AG04450 (cell line): Measurements from ENCODE around the gene TRIL. TPM values are rescaled to one million over a fixed set of nuclear protein-coding genes. Genes with fewer than 3 reads are reported as not detected.

Source experiments
- CTCF ChIA-PET: fragments of 300-600, 350-600 bp; formaldehyde crosslinking; extraction: SDS; loops from one replicate; lab custom pipeline; 2022; ENCODE audit warnings: antibody characterized with exemption, inconsistent platforms; lab: Charles Lee
- POLR2A ChIA-PET: fragments of 350-600 bp; formaldehyde crosslinking; extraction: SDS; loops from one replicate; lab custom pipeline; 2021; ENCODE audit warnings: antibody characterized with exemption, inconsistent platforms; lab: Yijun Ruan, JAX
- DNase-seq: peaks from one replicate; pipeline ENCODE4 v3.0.0-alpha.2; 2011; ENCODE audit warnings: low read depth, low spot score
- H3K27ac ChIP-seq: one replicate; pipeline ENCODE4 v1.5.1; 2012; ENCODE audit warnings: low read depth, low read length, control low read depth
- H3K27me3 ChIP-seq: one replicate; pipeline ENCODE4 v1.6.0; 2012; ENCODE audit warnings: low read length; ENCODE audit not compliant: control insufficient read depth, insufficient read depth
- H3K4me3 ChIP-seq: 2 replicates; pipeline ENCODE4 v1.5.1; 2011; ENCODE audit warnings: mild to moderate bottlenecking, low read depth, low read length, control low read depth
- H3K9me3 ChIP-seq: 2 replicates; pipeline ENCODE4 v1.5.1; 2012; ENCODE audit warnings: low read length; ENCODE audit not compliant: control insufficient read depth, insufficient read depth
- CTCF ChIP-seq: IDR thresholded peaks from 2 replicates; pipeline ENCODE4 v1.5.1; 2011; ENCODE audit warnings: low read depth, low read length, control low read depth, inconsistent platforms
- polyA plus RNA-seq: library from polyadenylated mRNA; depleted of rRNA; stranded (reverse); fragments of >200 nt; gene quantifications from 2 replicates; pipeline ENCODE4 v1.2.3, GENCODE V29; 2011

Gene TRIL
- polyA plus RNA-seq, 1 experiment = 0.15 TPM

- H3K9me3 ChIP-seq = peaks cover 20% of the 10 kb centered on the region; the same call in 1 of the 2 replicates
- peak; percentile 58 for TF ChIP-seq CTCF
- CTCF ChIA-PET = interaction anchor here (0.6 to 3.1 kb wide), 22 partner anchors 12 to 395 kb away, joined by 3 to 18 read pairs (median 4); no protein-coding TSS in a partner anchor
- no peak for DNase-seq
- H3K4me3 ChIP-seq = peak overlapping the region; percentile 20; the same call in 1 of the 2 replicates
- peaks cover 55% of the 10 kb centered on the region for H3K27me3 ChIP-seq
- H3K27ac ChIP-seq = no peak overlapping the region
- POLR2A ChIA-PET = no interaction called here
Observed at GRCh38 chr7:28956608-28957063, 1.5 kb downstream of the TRIL start.

GRCh38 chr7:28955718-28956607 lies 2.2 kb downstream of the TRIL start:
- H3K9me3 ChIP-seq = peaks cover 20% of the 10 kb centered on the region; the same call in 1 of the 2 replicates
- peak; percentile 46 for TF ChIP-seq CTCF
- no peak overlapping the region for H3K27ac ChIP-seq
- ChIA-PET POLR2A (no interaction called here), CTCF (interaction anchor here (0.7 to 3.1 kb wide), 19 partner anchors 12 to 151 kb away, joined by 3 to 18 read pairs (median 4); no protein-coding TSS in a partner anchor)
- H3K27me3 ChIP-seq = peaks cover 58% of the 10 kb centered on the region
- peak overlapping the region; percentile 10; the same call in 1 of the 2 replicates for H3K4me3 ChIP-seq
- DNase-seq = no peak

GRCh38 chr7:28955356-28955717 lies 2.8 kb downstream of the TRIL start:
- H3K9me3 ChIP-seq = peaks cover 20% of the 10 kb centered on the region; the same call in 1 of the 2 replicates
- H3K4me3 ChIP-seq = no peak overlapping the region
- POLR2A ChIA-PET = no interaction called here
- CTCF ChIA-PET = interaction anchor here (1.7 to 3.1 kb wide), 3 partner anchors 25 to 30 kb away, joined by 9 to 17 read pairs (median 12); no protein-coding TSS in a partner anchor
- H3K27me3 ChIP-seq = peaks cover 53% of the 10 kb centered on the region
- no peak for TF ChIP-seq CTCF
- no peak for DNase-seq
- H3K27ac ChIP-seq = no peak overlapping the region

- no peak for TF ChIP-seq CTCF
- peaks cover 50% of the 10 kb centered on the region for H3K27me3 ChIP-seq
- DNase-seq = no peak
- CTCF ChIA-PET = interaction anchor here (2.7 to 3.1 kb wide), 2 partner anchors 28 to 33 kb away, joined by 17 to 18 read pairs; no protein-coding TSS in a partner anchor
- H3K4me3 ChIP-seq = no peak overlapping the region
- peaks cover 20% of the 10 kb centered on the region; the same call in 1 of the 2 replicates for H3K9me3 ChIP-seq
- POLR2A ChIA-PET = no interaction called here
- no peak overlapping the region for H3K27ac ChIP-seq
Observed at GRCh38 chr7:28954946-28955345, 3.2 kb downstream of the TRIL start.

GRCh38 chr7:28954471-28954870 lies 3.7 kb downstream of the TRIL start:
- H3K27ac ChIP-seq = no peak overlapping the region
- no peak overlapping the region for H3K4me3 ChIP-seq
- CTCF ChIA-PET = interaction anchor here (2.7 to 3.1 kb wide), 2 partner anchors 27 to 32 kb away, joined by 17 to 18 read pairs; no protein-coding TSS in a partner anchor
- POLR2A ChIA-PET = no interaction called here
- no peak for TF ChIP-seq CTCF
- H3K9me3 ChIP-seq = peaks cover 20% of the 10 kb centered on the region; the same call in 1 of the 2 replicates
- no peak for DNase-seq
- H3K27me3 ChIP-seq = peaks cover 50% of the 10 kb centered on the region
